CD14-positive monocyte (primary cell): ENCODE data around the gene B3GLCT. TPM values are rescaled to one million over a fixed set of nuclear protein-coding genes. Genes with fewer than 3 reads are reported as not detected.

Source experiments
- DNase-seq, 3 donors: peaks; one replicate each; pipeline ENCODE4 v3.0.0-alpha.2; 2011 to 2022
- H2AFZ ChIP-seq: 2 replicates; pipeline ENCODE4 v1.6.0; 2012; ENCODE audit warnings: mild to moderate bottlenecking, low read depth, low read length, inconsistent platforms; ENCODE audit not compliant: insufficient read depth, poor library complexity, severe bottlenecking
- H3K27ac ChIP-seq, 2 donors: 1 replicate in 1 of 2; 2 replicates in 1 of 2; pipeline ENCODE4 v1.5.1; 2012 to 2013; ENCODE audit warnings: low read length in 2 of 2, control low read depth in 1 of 2, inconsistent platforms in 1 of 2, low read depth in 1 of 2, mild to moderate bottlenecking in 1 of 2
- H3K27me3 ChIP-seq, 2 donors: one replicate each; pipeline versions ENCODE4 v1.6.0 to v1.6.1; 2011 to 2013; ENCODE audit warnings: low read length in 2 of 2; ENCODE audit not compliant: control insufficient read depth in 2 of 2, insufficient read depth in 2 of 2
- H3K36me3 ChIP-seq, 2 donors: replicated peaks in 1 of 2; 1 replicate in 1 of 2; 2 replicates in 1 of 2; pipeline versions ENCODE4 v1.5.1 to v1.6.1; 2012 to 2013; ENCODE audit warnings: low read length in 2 of 2, control low read depth in 1 of 2, inconsistent platforms in 1 of 2, mild to moderate bottlenecking in 1 of 2; ENCODE audit not compliant: insufficient read depth in 2 of 2, control insufficient read depth in 1 of 2
- H3K4me1 ChIP-seq, 2 donors: 1 replicate in 1 of 2; 2 replicates in 1 of 2; pipeline versions ENCODE4 v1.5.1 to v1.6.1; 2012 to 2013; ENCODE audit warnings: low read length in 2 of 2, control low read depth in 1 of 2, inconsistent platforms in 1 of 2, mild to moderate bottlenecking in 1 of 2, moderate library complexity in 1 of 2; ENCODE audit not compliant: insufficient read depth in 2 of 2, control insufficient read depth in 1 of 2
- H3K4me2 ChIP-seq: replicated peaks from 2 replicates; pipeline ENCODE3; 2012; ENCODE audit warnings: low read length, moderate library complexity, mild to moderate bottlenecking; ENCODE audit not compliant: poor library complexity, severe bottlenecking; ENCODE audit errors: extremely low read depth
- H3K4me3 ChIP-seq, 3 experiments: fragments of 200-600 bp in 1 of 3; sonication (generic) in 1 of 3; replicated peaks in 1 of 3; 1 replicate in 2 of 3; 2 replicates in 1 of 3; pipeline ENCODE4 v1.5.1; 2011 to 2013; ENCODE audit warnings: low read length in 3 of 3, mild to moderate bottlenecking in 3 of 3, control low read depth in 2 of 3, low read depth in 2 of 3, inconsistent platforms in 1 of 3, moderate library complexity in 1 of 3
- H3K79me2 ChIP-seq: 2 replicates; pipeline ENCODE4 v1.6.0; 2012; ENCODE audit warnings: mild to moderate bottlenecking, control low read depth, inconsistent platforms, low read length, moderate library complexity; ENCODE audit not compliant: insufficient read depth
- H3K9ac ChIP-seq: 2 replicates; pipeline ENCODE4 v1.6.0; 2017; ENCODE audit warnings: low read length, mild to moderate bottlenecking; ENCODE audit not compliant: insufficient read depth, poor library complexity, severe bottlenecking
- H3K9me3 ChIP-seq, 2 donors: replicated peaks in 1 of 2; 1 replicate in 1 of 2; 2 replicates in 1 of 2; pipeline versions ENCODE4 v1.5.1 to v1.6.1; 2012 to 2013; ENCODE audit warnings: low read length in 2 of 2, control low read depth in 1 of 2; ENCODE audit not compliant: control insufficient read depth in 1 of 2, insufficient read depth in 1 of 2
- H4K20me1 ChIP-seq: 2 replicates; pipeline ENCODE4 v1.6.0; 2012; ENCODE audit warnings: mild to moderate bottlenecking, low read length, control low read depth, moderate library complexity; ENCODE audit not compliant: insufficient read depth
- H3K27ac Mint-ChIP-seq, 7 donors: one replicate each; pipeline ENCODE4 v1.8.0; 2020; ENCODE audit warnings: mild to moderate bottlenecking in 7 of 7, mixed read lengths in 7 of 7, moderate library complexity in 6 of 7, inconsistent platforms in 2 of 7
- H3K27me3 Mint-ChIP-seq, 3 donors: one replicate each; pipeline ENCODE4 v1.8.0; 2021 to 2022; ENCODE audit warnings: low read depth in 3 of 3, mild to moderate bottlenecking in 3 of 3, mixed read lengths in 3 of 3, moderate library complexity in 3 of 3, inconsistent platforms in 1 of 3
- H3K36me3 Mint-ChIP-seq, 2 donors: one replicate each; pipeline ENCODE4 v1.8.0; 2020; ENCODE audit warnings: mixed read lengths in 2 of 2, inconsistent platforms in 1 of 2, mild to moderate bottlenecking in 1 of 2
- H3K4me1 Mint-ChIP-seq: one replicate; pipeline ENCODE4 v1.8.0; 2020; ENCODE audit warnings: mild to moderate bottlenecking, mixed read lengths
- H3K4me3 Mint-ChIP-seq, 2 donors: one replicate each; pipeline ENCODE4 v1.8.0; 2020; ENCODE audit warnings: mild to moderate bottlenecking in 2 of 2, mixed read lengths in 2 of 2, moderate library complexity in 1 of 2
- H3K9me3 Mint-ChIP-seq, 7 donors: one replicate each; pipeline ENCODE4 v1.8.0; 2020 to 2022; ENCODE audit warnings: mixed read lengths in 7 of 7, mild to moderate bottlenecking in 6 of 7, moderate library complexity in 6 of 7, inconsistent platforms in 2 of 7
- WGBS: methylation state at CpG from one replicate; pipeline ENCODE4 v1.1.5; 2013; ENCODE audit warnings: missing lambda C conversion rate; ENCODE audit not compliant: insufficient coverage; 5-methylcytosine and 5-hydroxymethylcytosine counted together
- intact Hi-C, 2 donors: fragments of 100-400 bp; cut with micrococcal nuclease; formaldehyde crosslinking; loops; one replicate each; pipeline versions ENCODE4 v1.15.0 to v1.15.1; 2023
- polyA plus RNA-seq, 3 donors: library from polyadenylated mRNA; depleted of rRNA in 1 of 3; unstranded in 2 of 3; stranded (reverse) in 1 of 3; fragments of 300-500 nt in 2 of 3; fragments of >200 nt in 1 of 3; fragmentation: Illumina TruSeq in 2 of 3; gene quantifications; 1 replicate in 2 of 3; 2 replicates in 1 of 3; pipeline ENCODE4 v1.2.3, GENCODE V29; 2012 to 2021
- TF ChIP-seq, protein P1 (sequence below): fragments of 200-600 bp; IDR thresholded peaks from one replicate; pipeline ENCODE4 v1.8.0; 2022; ENCODE audit warnings: antibody characterized with exemption, mild to moderate bottlenecking

Gene B3GLCT
- polyA plus RNA-seq, 3 donors, result 0.63 to 2.0 (median 2.0) TPM

DNA sequence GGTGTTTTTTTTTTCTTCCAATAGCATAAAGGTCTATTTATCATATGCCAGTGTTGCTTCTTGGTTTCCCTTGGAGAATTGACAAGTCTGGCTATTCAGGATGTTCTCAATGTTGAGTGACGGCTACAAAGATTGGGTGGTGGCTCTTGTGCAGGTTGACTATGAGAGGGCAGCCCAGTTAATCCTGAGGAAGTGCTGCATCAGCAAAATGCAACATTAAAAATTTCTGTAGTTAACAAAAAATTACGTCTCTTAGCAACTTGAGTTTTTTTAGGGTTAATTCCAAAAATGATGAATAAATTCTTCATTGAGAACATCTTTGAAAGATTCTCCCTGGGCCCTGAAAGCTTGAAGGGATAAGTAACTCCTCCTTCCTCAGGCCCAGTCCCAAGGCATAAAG is 147.1 kb downstream of the B3GLCT start:
- Histone ChIP-seq H3K4me2 (no peak overlapping the region), H4K20me1 (no peaks in the 10 kb centered on the region), H3K4me3 (no peak overlapping the region), H3K9me3 (no peaks in the 10 kb centered on the region), H3K27ac (no peak overlapping the region), H3K79me2 (no peaks in the 10 kb centered on the region), H3K9ac (no peak overlapping the region), H3K4me1 (no peaks in the 10 kb centered on the region), H3K36me3 (no peaks in the 10 kb centered on the region), H3K27me3 (peaks cover 2 to 6% of the 10 kb centered on the region in 2 donors), H2AFZ (no peak overlapping the region)
- intact Hi-C loops, result no loop called here
- DNase-seq, result no peak
- 100% methylated on average over 1 of the region's 2 CpGs for WGBS
- Mint-ChIP-seq H3K4me1 (no peaks in the 10 kb centered on the region), H3K36me3 (no peaks in the 10 kb centered on the region), H3K27ac (no peak overlapping the region), H3K27me3 (peaks cover 4 to 9% (median 4%) of the 10 kb centered on the region in 3 donors), H3K9me3 (peaks cover 0 to 9% (median 0%) of the 10 kb centered on the region in 7 donors), H3K4me3 (no peak overlapping the region)
- TF ChIP-seq, protein P1, sequence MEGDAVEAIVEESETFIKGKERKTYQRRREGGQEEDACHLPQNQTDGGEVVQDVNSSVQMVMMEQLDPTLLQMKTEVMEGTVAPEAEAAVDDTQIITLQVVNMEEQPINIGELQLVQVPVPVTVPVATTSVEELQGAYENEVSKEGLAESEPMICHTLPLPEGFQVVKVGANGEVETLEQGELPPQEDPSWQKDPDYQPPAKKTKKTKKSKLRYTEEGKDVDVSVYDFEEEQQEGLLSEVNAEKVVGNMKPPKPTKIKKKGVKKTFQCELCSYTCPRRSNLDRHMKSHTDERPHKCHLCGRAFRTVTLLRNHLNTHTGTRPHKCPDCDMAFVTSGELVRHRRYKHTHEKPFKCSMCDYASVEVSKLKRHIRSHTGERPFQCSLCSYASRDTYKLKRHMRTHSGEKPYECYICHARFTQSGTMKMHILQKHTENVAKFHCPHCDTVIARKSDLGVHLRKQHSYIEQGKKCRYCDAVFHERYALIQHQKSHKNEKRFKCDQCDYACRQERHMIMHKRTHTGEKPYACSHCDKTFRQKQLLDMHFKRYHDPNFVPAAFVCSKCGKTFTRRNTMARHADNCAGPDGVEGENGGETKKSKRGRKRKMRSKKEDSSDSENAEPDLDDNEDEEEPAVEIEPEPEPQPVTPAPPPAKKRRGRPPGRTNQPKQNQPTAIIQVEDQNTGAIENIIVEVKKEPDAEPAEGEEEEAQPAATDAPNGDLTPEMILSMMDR, result no peak

DNA sequence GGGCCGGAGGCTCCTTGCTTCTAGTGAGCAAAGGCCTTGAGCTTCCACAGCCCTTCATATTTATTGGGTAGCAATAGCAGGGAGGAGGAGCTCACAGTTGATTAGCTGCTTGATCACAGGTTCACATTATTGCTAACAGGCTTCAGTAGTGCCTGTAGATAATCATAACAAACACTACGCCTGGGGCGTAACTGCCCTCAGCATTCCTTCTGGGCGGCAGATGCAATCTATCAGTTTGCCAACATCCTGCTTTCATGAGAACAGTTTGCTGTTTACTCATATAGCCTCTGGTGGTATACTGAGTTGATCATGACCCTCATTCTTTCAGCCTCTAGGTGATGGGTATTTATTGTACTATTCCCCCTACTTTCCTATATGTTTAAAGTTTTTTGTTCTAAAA is 149.4 kb downstream of the B3GLCT start:
- Histone ChIP-seq H3K9me3 (peaks cover 0 to 6% of the 10 kb centered on the region in 2 donors), H3K9ac (no peak overlapping the region), H2AFZ (no peak overlapping the region), H3K36me3 (no peaks in the 10 kb centered on the region), H4K20me1 (no peaks in the 10 kb centered on the region), H3K4me3 (no peak overlapping the region), H3K27ac (no peak overlapping the region), H3K27me3 (peaks cover 2 to 17% of the 10 kb centered on the region in 2 donors), H3K79me2 (no peaks in the 10 kb centered on the region), H3K4me2 (no peak overlapping the region), H3K4me1 (no peaks in the 10 kb centered on the region)
- Mint-ChIP-seq H3K27me3 (peaks cover 10 to 20% (median 13%) of the 10 kb centered on the region in 3 donors), H3K4me3 (no peak overlapping the region), H3K9me3 (peaks cover 0 to 14% (median 6%) of the 10 kb centered on the region in 7 donors), H3K27ac (no peak overlapping the region), H3K36me3 (no peaks in the 10 kb centered on the region), H3K4me1 (no peaks in the 10 kb centered on the region)
- no CpG with 5 or more reads among the region's 4 CpGs for WGBS
- intact Hi-C loops, result no loop called here
- TF ChIP-seq, protein P1, result no peak
- no peak for DNase-seq
